SK-N-SH treated with all-trans-retinoic acid at 6 μM for 48 hours (cell line): Measurements from ENCODE around the gene TRIM7.

ENCODE experiments used
- CREB5 ChIP-seq: fragments of 250-450 bp; sonication (Bioruptor Pico); IDR thresholded peaks from 2 replicates; pipeline ENCODE4 v1.5.1; 2020; ENCODE audit warnings: low read depth, mild to moderate bottlenecking, moderate library complexity
- CSRNP3 ChIP-seq: fragments of 250-450 bp; sonication (Bioruptor Pico); IDR thresholded peaks from 2 replicates; pipeline ENCODE4 v1.5.1; 2021; ENCODE audit warnings: mild to moderate bottlenecking, moderate library complexity
- ESRRG ChIP-seq: fragments of 250-450 bp; sonication (Bioruptor Pico); IDR thresholded peaks from 2 replicates; pipeline ENCODE4 v1.6.1; 2021; ENCODE audit warnings: mild to moderate bottlenecking
- SNAI2 ChIP-seq: fragments of 250-450 bp; sonication (Bioruptor Pico); IDR thresholded peaks from 2 replicates; pipeline ENCODE4 v1.5.0; 2020; ENCODE audit warnings: mild to moderate bottlenecking, moderate library complexity
- TOX ChIP-seq: fragments of 250-450 bp; sonication (Bioruptor Pico); IDR thresholded peaks from 2 replicates; pipeline ENCODE4 v1.8.0; 2021; ENCODE audit warnings: mild to moderate bottlenecking, moderate library complexity, borderline replicate concordance
- TSHZ2 ChIP-seq: fragments of 250-450 bp; sonication (Bioruptor Pico); IDR thresholded peaks from 2 replicates; pipeline ENCODE4 v1.5.0; 2020; ENCODE audit warnings: mild to moderate bottlenecking, moderate library complexity
- ZC3H10 ChIP-seq: fragments of 250-450 bp; sonication (Bioruptor Pico); IDR thresholded peaks from 2 replicates; pipeline ENCODE4 v1.5.1; 2021; ENCODE audit warnings: mild to moderate bottlenecking, moderate library complexity
- ZFP3 ChIP-seq: fragments of 250-450 bp; sonication (Bioruptor Pico); IDR thresholded peaks from 2 replicates; pipeline ENCODE4 v1.5.0; 2020; ENCODE audit warnings: mild to moderate bottlenecking, moderate library complexity
- ZFP30 ChIP-seq: fragments of 450-650 bp; formaldehyde crosslinking; IDR thresholded peaks from 2 replicates; pipeline ENCODE4 v1.5.0; 2022; ENCODE audit warnings: mild to moderate bottlenecking, moderate library complexity
- ZNF565 ChIP-seq: fragments of 450-650 bp; formaldehyde crosslinking; conservative IDR thresholded peaks from 2 replicates; pipeline ENCODE4 v1.5.0; 2020; ENCODE audit warnings: low read depth, mild to moderate bottlenecking, moderate library complexity
- ZNF70 ChIP-seq: fragments of 450-650 bp; formaldehyde crosslinking; IDR thresholded peaks from 2 replicates; pipeline ENCODE4 v1.5.0; 2020; ENCODE audit warnings: mild to moderate bottlenecking, moderate library complexity
- TF ChIP-seq, protein P1 (sequence below): fragments of 250-450 bp; sonication (Bioruptor Pico); IDR thresholded peaks from 2 replicates; pipeline ENCODE4 v1.8.0; 2020; ENCODE audit warnings: mild to moderate bottlenecking, moderate library complexity, borderline replicate concordance

GRCh38 chr5:181198905-181199519 lies 6.0 kb downstream of the TRIM7 start:
- TF ChIP-seq, protein P1, sequence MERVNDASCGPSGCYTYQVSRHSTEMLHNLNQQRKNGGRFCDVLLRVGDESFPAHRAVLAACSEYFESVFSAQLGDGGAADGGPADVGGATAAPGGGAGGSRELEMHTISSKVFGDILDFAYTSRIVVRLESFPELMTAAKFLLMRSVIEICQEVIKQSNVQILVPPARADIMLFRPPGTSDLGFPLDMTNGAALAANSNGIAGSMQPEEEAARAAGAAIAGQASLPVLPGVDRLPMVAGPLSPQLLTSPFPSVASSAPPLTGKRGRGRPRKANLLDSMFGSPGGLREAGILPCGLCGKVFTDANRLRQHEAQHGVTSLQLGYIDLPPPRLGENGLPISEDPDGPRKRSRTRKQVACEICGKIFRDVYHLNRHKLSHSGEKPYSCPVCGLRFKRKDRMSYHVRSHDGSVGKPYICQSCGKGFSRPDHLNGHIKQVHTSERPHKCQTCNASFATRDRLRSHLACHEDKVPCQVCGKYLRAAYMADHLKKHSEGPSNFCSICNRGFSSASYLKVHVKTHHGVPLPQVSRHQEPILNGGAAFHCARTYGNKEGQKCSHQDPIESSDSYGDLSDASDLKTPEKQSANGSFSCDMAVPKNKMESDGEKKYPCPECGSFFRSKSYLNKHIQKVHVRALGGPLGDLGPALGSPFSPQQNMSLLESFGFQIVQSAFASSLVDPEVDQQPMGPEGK (CRISPR knock-in tag), result no peak
- TF ChIP-seq ZFP3 (CRISPR knock-in tag), result no peak
- TF ChIP-seq CREB5 (CRISPR knock-in tag), result no peak
- no peak for TF ChIP-seq TSHZ2
- no peak for TF ChIP-seq ZFP30 (CRISPR knock-in tag)
- no peak for TF ChIP-seq ZNF565 (CRISPR knock-in tag)
- TF ChIP-seq ESRRG (CRISPR knock-in tag), result no peak
- TF ChIP-seq ZNF70 (CRISPR knock-in tag), result no peak
- TF ChIP-seq CSRNP3 (CRISPR knock-in tag), result no peak
- no peak for TF ChIP-seq SNAI2
- TF ChIP-seq TOX (CRISPR knock-in tag), result no peak
- TF ChIP-seq ZC3H10 (CRISPR knock-in tag), result no peak
